PFSK-1 (cell line): ENCODE measurements around the gene LMX1A.

ENCODE experiments used
- FOXP2 ChIP-seq: optimal IDR thresholded peaks from 2 replicates; pipeline ENCODE3; 2011; ENCODE audit warnings: borderline replicate concordance, control low read depth, inconsistent platforms; ENCODE audit not compliant: insufficient read depth; ENCODE audit errors: extremely low read length, extremely low read depth
- POLR2AphosphoS5 ChIP-seq: IDR thresholded peaks from 2 replicates; pipeline ENCODE4 v1.6.1; 2012; ENCODE audit warnings: low read depth, mild to moderate bottlenecking, control low read depth, low read length, moderate library complexity
- REST ChIP-seq, 2 experiments: IDR thresholded peaks; 2 replicates each; pipeline versions ENCODE4 v1.6.1 to v1.8.0; 2011 to 2012; ENCODE audit warnings: low read depth in 2 of 2, low read length in 2 of 2, control low read depth in 1 of 2, inconsistent platforms in 1 of 2, mild to moderate bottlenecking in 1 of 2, moderate library complexity in 1 of 2; ENCODE audit not compliant: insufficient read depth in 1 of 2
- SIN3A ChIP-seq: IDR thresholded peaks from 2 replicates; pipeline ENCODE4 v1.6.1; 2012; ENCODE audit warnings: mild to moderate bottlenecking, low read length, moderate library complexity, borderline replicate concordance; ENCODE audit not compliant: insufficient read depth
- TAF1 ChIP-seq: IDR thresholded peaks from 2 replicates; pipeline ENCODE4 v1.6.1; 2012; ENCODE audit warnings: low read length, control low read depth, borderline replicate concordance; ENCODE audit not compliant: insufficient read depth

Gene LMX1A

GRCh38 chr1:165371588-165372225 is 15.2 kb upstream of the LMX1A start:
- no peak for TF ChIP-seq TAF1
- TF ChIP-seq REST (IDR thresholded peaks at IDR 0.05; ENCODE audit: insufficient read depth in 1 of 2, low read depth in 2 of 2, low read length in 2 of 2) = no peak
- TF ChIP-seq SIN3A = no peak
- no peak for TF ChIP-seq POLR2AphosphoS5
- no peak for TF ChIP-seq FOXP2

- no peak for TF ChIP-seq POLR2AphosphoS5
- TF ChIP-seq TAF1 = no peak
- TF ChIP-seq REST (IDR thresholded peaks at IDR 0.05; ENCODE audit: insufficient read depth in 1 of 2, low read depth in 2 of 2, low read length in 2 of 2) = no peak
- TF ChIP-seq SIN3A = no peak
- no peak for TF ChIP-seq FOXP2
These were observed 12.8 kb upstream of the LMX1A start for GRCh38 chr1:165369255-165369848.

- no peak for TF ChIP-seq REST (IDR thresholded peaks at IDR 0.05; ENCODE audit: insufficient read depth in 1 of 2, low read depth in 2 of 2, low read length in 2 of 2)
- TF ChIP-seq FOXP2 = no peak
- TF ChIP-seq SIN3A = no peak
- TF ChIP-seq POLR2AphosphoS5 = no peak
- TF ChIP-seq TAF1 = no peak
These were observed 11.0 kb upstream of the LMX1A start for GRCh38 chr1:165367375-165367993.

- TF ChIP-seq FOXP2 (no peak), TAF1 (no peak), SIN3A (no peak), REST (IDR thresholded peaks at IDR 0.05; ENCODE audit: insufficient read depth in 1 of 2, low read depth in 2 of 2, low read length in 2 of 2) (no peak), POLR2AphosphoS5 (no peak)
These were observed 8.8 kb upstream of the LMX1A start for GRCh38 chr1:165365341-165365740.
